GM12878 (cell line): Measurements from ENCODE around the gene FSTL4.

ENCODE experiments used
- CEBPB ChIP-seq, 2 experiments: fragments of 150-350 bp in 1 of 2; IDR thresholded peaks; 2 replicates each; pipeline ENCODE4 v1.6.1; 2012 to 2014; ENCODE audit warnings: low read depth in 2 of 2, low read length in 2 of 2, borderline replicate concordance in 1 of 2, inconsistent platforms in 1 of 2
- CREB1 ChIP-seq: IDR thresholded peaks from 2 replicates; pipeline ENCODE4 v1.6.1; 2012; ENCODE audit warnings: low read depth, mild to moderate bottlenecking, inconsistent platforms
- EZH2 ChIP-seq: IDR thresholded peaks from 2 replicates; pipeline ENCODE4 v1.6.1; 2012; ENCODE audit warnings: low read depth, mild to moderate bottlenecking, control low read depth, inconsistent platforms, low read length, borderline replicate concordance; ENCODE audit not compliant: control insufficient read depth
- FOS ChIP-seq: IDR thresholded peaks from 3 replicates; pipeline ENCODE4 v1.6.1; 2011; ENCODE audit warnings: borderline replicate concordance; ENCODE audit not compliant: insufficient read length; ENCODE audit errors: extremely low read depth
- NR2C2 ChIP-seq: IDR thresholded peaks from 2 replicates; pipeline ENCODE4 v1.6.1; 2011; ENCODE audit warnings: borderline replicate concordance, low read depth; ENCODE audit not compliant: control insufficient read depth, insufficient read length
- NRF1 ChIP-seq: conservative IDR thresholded peaks from 2 replicates; pipeline ENCODE4 v1.6.1; 2011; ENCODE audit warnings: mild to moderate bottlenecking, low read depth, low read length, improper control_type of control experiment
- POLR2A ChIP-seq: IDR thresholded peaks from 2 replicates; pipeline ENCODE4 v1.6.1; 2011; ENCODE audit warnings: low read depth, mild to moderate bottlenecking, low read length
- POLR2AphosphoS5 ChIP-seq: IDR thresholded peaks from 2 replicates; pipeline ENCODE4 v1.6.1; 2011; ENCODE audit warnings: mild to moderate bottlenecking, low read length, inconsistent platforms
- RAD21 ChIP-seq: IDR thresholded peaks from 2 replicates; pipeline ENCODE4 v1.6.1; 2011; ENCODE audit warnings: mild to moderate bottlenecking, low read depth, low read length, moderate library complexity; ENCODE audit not compliant: insufficient read depth
- SMAD5 ChIP-seq: IDR thresholded peaks from 2 replicates; pipeline ENCODE4 v1.6.1; 2016; ENCODE audit warnings: antibody characterized with exemption, low read depth
- TAF1 ChIP-seq: IDR thresholded peaks from 2 replicates; pipeline ENCODE4 v1.6.1; 2011; ENCODE audit warnings: mild to moderate bottlenecking, low read depth, low read length, borderline replicate concordance
- ZBED1 ChIP-seq: IDR thresholded peaks from 2 replicates; pipeline ENCODE4 v1.6.1; 2016; ENCODE audit warnings: borderline replicate concordance
- TF ChIP-seq, protein P1 (sequence below), 3 experiments: IDR thresholded peaks in 2 of 3; conservative IDR thresholded peaks in 1 of 3; 2 replicates each; pipeline ENCODE4 v1.5.1; 2011; ENCODE audit warnings: low read depth in 3 of 3, low read length in 3 of 3, mild to moderate bottlenecking in 3 of 3, control low read depth in 2 of 3, moderate library complexity in 2 of 3, inconsistent platforms in 1 of 3, mixed read lengths in 1 of 3; ENCODE audit not compliant: control insufficient read depth in 2 of 3, insufficient read depth in 1 of 3; ENCODE audit errors: extremely low read depth in 1 of 3
- TF ChIP-seq, protein P2 (sequence below): fragments of 450-650 bp; IDR thresholded peaks from 2 replicates; pipeline ENCODE4 v1.6.1; 2014; ENCODE audit warnings: mild to moderate bottlenecking

DNA sequence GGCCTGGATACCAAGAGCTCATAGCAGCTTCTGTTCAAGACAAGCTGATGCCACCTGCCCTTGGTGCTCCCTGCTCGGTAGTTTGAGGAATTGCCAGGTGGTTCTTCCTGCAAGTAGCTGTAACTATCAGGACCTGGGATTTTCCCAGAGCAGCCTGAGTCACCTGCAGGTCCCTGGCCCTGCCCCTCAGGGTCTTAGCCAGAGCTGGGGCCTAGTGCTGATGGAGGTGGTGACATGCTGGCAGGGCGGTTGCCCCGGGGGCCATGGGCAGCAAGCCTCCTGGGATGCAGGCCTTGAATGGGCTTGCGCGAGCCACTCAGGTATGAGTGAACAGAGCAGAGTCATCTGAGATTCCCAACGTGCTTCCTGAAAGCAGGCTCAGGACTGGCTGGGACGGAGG, 298.3 kb downstream of the FSTL4 start:
- TF ChIP-seq RAD21 (no peak), NR2C2 (no peak), EZH2 (no peak), ZBED1 (no peak), POLR2A (no peak), CREB1 (no peak), CEBPB (IDR thresholded peaks at IDR 0.05; ENCODE audit: borderline replicate concordance in 1 of 2, low read depth in 2 of 2, low read length in 2 of 2) (no peak), SMAD5 (no peak), POLR2AphosphoS5 (no peak), TAF1 (no peak), FOS (no peak), NRF1 (no peak)
- TF ChIP-seq, protein P1, sequence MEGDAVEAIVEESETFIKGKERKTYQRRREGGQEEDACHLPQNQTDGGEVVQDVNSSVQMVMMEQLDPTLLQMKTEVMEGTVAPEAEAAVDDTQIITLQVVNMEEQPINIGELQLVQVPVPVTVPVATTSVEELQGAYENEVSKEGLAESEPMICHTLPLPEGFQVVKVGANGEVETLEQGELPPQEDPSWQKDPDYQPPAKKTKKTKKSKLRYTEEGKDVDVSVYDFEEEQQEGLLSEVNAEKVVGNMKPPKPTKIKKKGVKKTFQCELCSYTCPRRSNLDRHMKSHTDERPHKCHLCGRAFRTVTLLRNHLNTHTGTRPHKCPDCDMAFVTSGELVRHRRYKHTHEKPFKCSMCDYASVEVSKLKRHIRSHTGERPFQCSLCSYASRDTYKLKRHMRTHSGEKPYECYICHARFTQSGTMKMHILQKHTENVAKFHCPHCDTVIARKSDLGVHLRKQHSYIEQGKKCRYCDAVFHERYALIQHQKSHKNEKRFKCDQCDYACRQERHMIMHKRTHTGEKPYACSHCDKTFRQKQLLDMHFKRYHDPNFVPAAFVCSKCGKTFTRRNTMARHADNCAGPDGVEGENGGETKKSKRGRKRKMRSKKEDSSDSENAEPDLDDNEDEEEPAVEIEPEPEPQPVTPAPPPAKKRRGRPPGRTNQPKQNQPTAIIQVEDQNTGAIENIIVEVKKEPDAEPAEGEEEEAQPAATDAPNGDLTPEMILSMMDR (IDR thresholded peaks at IDR 0.05 in 2 of 3, conservative IDR thresholded peaks at IDR 0.05 in 1 of 3; ENCODE audit: control insufficient read depth in 2 of 3, extremely low read depth in 1 of 3, insufficient read depth in 1 of 3, low read depth in 3 of 3, low read length in 3 of 3) = no peak
- TF ChIP-seq, protein P2, sequence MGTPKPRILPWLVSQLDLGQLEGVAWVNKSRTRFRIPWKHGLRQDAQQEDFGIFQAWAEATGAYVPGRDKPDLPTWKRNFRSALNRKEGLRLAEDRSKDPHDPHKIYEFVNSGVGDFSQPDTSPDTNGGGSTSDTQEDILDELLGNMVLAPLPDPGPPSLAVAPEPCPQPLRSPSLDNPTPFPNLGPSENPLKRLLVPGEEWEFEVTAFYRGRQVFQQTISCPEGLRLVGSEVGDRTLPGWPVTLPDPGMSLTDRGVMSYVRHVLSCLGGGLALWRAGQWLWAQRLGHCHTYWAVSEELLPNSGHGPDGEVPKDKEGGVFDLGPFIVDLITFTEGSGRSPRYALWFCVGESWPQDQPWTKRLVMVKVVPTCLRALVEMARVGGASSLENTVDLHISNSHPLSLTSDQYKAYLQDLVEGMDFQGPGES = no peak
